Endothelial cell (in vitro differentiated cells): ENCODE results near the gene HCFC2. TPM values are rescaled to one million over a fixed set of nuclear protein-coding genes. Genes with fewer than 3 reads are reported as not detected.

Experiments
- DNase-seq: peaks from one replicate; pipeline ENCODE4 v3.0.0; 2021; ENCODE audit warnings: low spot score
- H3K27ac Mint-ChIP-seq: one replicate; pipeline ENCODE4 v1.8.0; 2021; ENCODE audit warnings: mixed read lengths, inconsistent platforms; ENCODE audit not compliant: unreplicated experiment
- H3K27me3 Mint-ChIP-seq: one replicate; pipeline ENCODE4 v1.8.0; 2021; ENCODE audit warnings: mild to moderate bottlenecking, moderate library complexity, mixed read lengths, inconsistent platforms; ENCODE audit not compliant: unreplicated experiment
- H3K36me3 Mint-ChIP-seq: one replicate; pipeline ENCODE4 v1.8.0; 2021; ENCODE audit warnings: mild to moderate bottlenecking, low read depth, mixed read lengths, inconsistent platforms; ENCODE audit not compliant: unreplicated experiment
- H3K4me1 Mint-ChIP-seq: one replicate; pipeline ENCODE4 v1.8.0; 2021; ENCODE audit warnings: mild to moderate bottlenecking, mixed read lengths, inconsistent platforms; ENCODE audit not compliant: unreplicated experiment
- H3K4me3 Mint-ChIP-seq: one replicate; pipeline ENCODE4 v1.8.0; 2021; ENCODE audit warnings: mild to moderate bottlenecking, mixed read lengths, inconsistent platforms; ENCODE audit not compliant: unreplicated experiment
- H3K9me3 Mint-ChIP-seq: one replicate; pipeline ENCODE4 v1.8.0; 2021; ENCODE audit warnings: mixed read lengths, inconsistent platforms; ENCODE audit not compliant: unreplicated experiment
- CTCF ChIP-seq: fragments of 200-600 bp; sonication (generic); IDR thresholded peaks from one replicate; pipeline ENCODE4 v1.5.0; 2021; ENCODE audit warnings: antibody characterized with exemption; ENCODE audit not compliant: unreplicated experiment
- total RNA-seq: library from RNA; stranded (reverse); fragmentation: NEBNext Ultra II Directional; extraction: Animal tissue kit (Norgen Biotek cat#: 25700); gene quantifications from one replicate; pipeline ENCODE4 v1.2.1, GENCODE V29; 2021; ENCODE audit not compliant: unreplicated experiment

Gene HCFC2
- total RNA-seq, 1 donor from 2014 or later, result 13.3 TPM

GRCh38 chr12:104044158-104044557 is 20.2 kb upstream of the HCFC2 start:
- DNase-seq, result no peak
- TF ChIP-seq CTCF, result no peak
- H3K4me3 Mint-ChIP-seq, result no peak overlapping the region
- no peaks in the 10 kb centered on the region for H3K36me3 Mint-ChIP-seq
- H3K4me1 Mint-ChIP-seq, result no peaks in the 10 kb centered on the region
- H3K9me3 Mint-ChIP-seq, result no peaks in the 10 kb centered on the region
- no peak overlapping the region for H3K27ac Mint-ChIP-seq
- peaks cover 2% of the 10 kb centered on the region for H3K27me3 Mint-ChIP-seq

GRCh38 chr12:104046306-104046705 is 18.0 kb upstream of the HCFC2 start:
- Mint-ChIP-seq H3K4me3 (no peak overlapping the region), H3K27ac (no peak overlapping the region), H3K4me1 (peaks cover 4% of the 10 kb centered on the region), H3K9me3 (no peaks in the 10 kb centered on the region), H3K27me3 (peaks cover 2% of the 10 kb centered on the region), H3K36me3 (no peaks in the 10 kb centered on the region)
- no peak for DNase-seq
- no peak for TF ChIP-seq CTCF

GRCh38 chr12:104048162-104048561 is 16.2 kb upstream of the HCFC2 start:
- DNase-seq, result no peak
- no peaks in the 10 kb centered on the region for H3K36me3 Mint-ChIP-seq
- H3K27me3 Mint-ChIP-seq, result peaks cover 3% of the 10 kb centered on the region
- H3K27ac Mint-ChIP-seq, result no peak overlapping the region
- H3K4me1 Mint-ChIP-seq, result peaks cover 4% of the 10 kb centered on the region
- no peak for TF ChIP-seq CTCF
- H3K4me3 Mint-ChIP-seq, result no peak overlapping the region
- no peaks in the 10 kb centered on the region for H3K9me3 Mint-ChIP-seq

GRCh38 chr12:104048811-104049210 is 15.5 kb upstream of the HCFC2 start:
- Mint-ChIP-seq H3K27me3 (peaks cover 3% of the 10 kb centered on the region), H3K27ac (no peak overlapping the region)

More at GRCh38 chr12:104048811-104049210, 15.5 kb upstream of the HCFC2 start:
- H3K4me1 Mint-ChIP-seq, result peaks cover 4% of the 10 kb centered on the region
- no peak for DNase-seq
- H3K36me3 Mint-ChIP-seq, result no peaks in the 10 kb centered on the region
- H3K9me3 Mint-ChIP-seq, result no peaks in the 10 kb centered on the region
- H3K4me3 Mint-ChIP-seq, result no peak overlapping the region
- no peak for TF ChIP-seq CTCF
